NCI-H82 (cell line): ENCODE data around the gene TMCO5A.
"Not testable (repeated sequence)": the region's sequence is repeated elsewhere in the genome, so short reads cannot be mapped to it uniquely, and the experiment has no call there.

Experiments
- DNase-seq: peaks from one replicate; lab custom pipeline; 2025; lab: John Stamatoyannopoulos, UW

The TMCO5A gene

GRCh38 chr15:37934340-37934739, at the start of gene TMCO5A:
Gene TMCO5A, plus strand, starts transcription at chr15:37934640. Its CDS starts 1,684 bp downstream, at chr15:37936324.
- no peak for DNase-seq

DNA sequence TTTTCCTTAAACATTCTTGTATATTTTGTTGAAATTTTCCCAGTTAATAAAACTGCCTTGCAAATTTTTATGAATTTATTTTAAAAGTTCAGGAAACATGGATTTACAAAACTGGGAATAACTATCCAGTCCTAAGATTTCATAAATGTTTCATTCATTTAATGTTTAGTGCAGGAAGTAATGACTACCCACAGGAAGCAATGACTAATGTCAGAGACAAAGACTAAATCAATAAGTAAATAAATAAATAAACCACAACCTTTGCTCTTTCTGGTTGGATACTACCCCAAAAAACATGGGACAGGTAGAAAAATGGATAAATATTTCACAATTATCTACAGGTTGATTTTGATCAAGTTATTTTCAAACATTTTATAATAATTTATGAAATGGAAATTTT, 48.8 kb upstream of the TMCO5A start:
- no peak for DNase-seq

GRCh38 chr15:37888356-37888755, 46.1 kb upstream of the TMCO5A start:
- DNase-seq, result no peak

DNA sequence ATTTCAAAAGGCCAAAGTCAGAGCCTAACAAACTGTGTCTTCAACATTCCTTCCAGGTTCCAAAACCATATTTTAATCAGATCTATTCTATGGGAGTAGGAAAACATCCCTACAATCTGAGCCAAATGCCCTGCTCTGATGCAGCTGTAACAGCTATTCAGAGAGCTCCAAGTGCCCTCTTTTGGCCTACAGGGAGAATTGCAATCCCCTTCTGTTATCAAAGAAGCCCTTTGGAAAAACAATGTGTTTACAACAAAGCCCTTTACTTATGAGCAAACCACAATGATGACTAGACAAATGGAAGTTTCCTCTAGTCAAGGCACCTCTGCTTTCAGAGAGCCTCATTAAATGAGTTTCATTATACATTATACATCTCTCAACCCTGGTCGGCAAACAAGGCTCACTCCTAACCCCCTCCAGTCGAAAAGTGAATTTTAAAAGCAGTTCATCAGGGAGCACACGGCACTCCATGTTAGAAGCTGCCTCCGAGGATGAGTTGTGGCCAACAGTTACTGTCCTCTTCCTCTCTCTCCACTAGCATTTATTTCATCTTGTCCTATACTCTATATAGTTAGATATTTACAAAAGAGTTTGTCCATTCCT, 42.6 kb upstream of the TMCO5A start:
- peak; percentile 78 for DNase-seq

DNA sequence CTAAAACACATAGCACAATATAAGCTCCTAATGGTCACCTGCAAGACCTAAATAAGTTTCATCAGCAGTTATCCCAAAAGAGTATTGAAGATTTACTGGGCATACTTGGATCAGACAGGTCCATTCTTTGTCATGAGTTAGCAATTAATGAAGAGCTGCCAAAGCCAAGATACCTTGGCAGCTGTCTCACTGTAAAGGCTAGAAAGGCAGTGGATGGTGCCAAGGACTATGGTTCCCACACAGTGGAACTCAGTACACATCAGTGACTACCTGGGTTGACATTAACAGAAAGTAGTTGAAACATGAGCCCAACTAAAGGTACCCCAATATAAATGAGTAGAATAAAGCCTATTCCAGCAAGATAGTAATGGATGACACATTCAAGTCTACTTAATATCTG, 41.1 kb upstream of the TMCO5A start:
- no peak for DNase-seq

DNA sequence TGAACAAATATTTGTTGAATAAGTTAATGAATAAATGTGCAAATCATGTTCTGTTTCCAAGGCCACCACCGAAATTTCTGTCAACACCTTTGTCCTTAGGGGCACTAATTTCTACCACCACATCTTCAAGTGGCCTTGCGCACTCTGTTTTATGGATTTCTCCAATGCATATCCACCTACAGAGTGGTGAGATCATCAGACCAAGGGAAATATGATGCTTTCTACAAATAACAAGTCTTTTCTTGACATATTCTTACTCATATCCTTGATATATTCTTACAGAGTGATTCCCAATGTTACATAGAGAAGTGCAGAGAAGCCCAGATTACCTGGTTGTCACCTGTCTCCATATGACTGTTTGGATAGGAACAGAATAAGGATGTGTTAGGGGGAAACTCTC, 36.1 kb upstream of the TMCO5A start:
- DNase-seq, result no peak

DNA sequence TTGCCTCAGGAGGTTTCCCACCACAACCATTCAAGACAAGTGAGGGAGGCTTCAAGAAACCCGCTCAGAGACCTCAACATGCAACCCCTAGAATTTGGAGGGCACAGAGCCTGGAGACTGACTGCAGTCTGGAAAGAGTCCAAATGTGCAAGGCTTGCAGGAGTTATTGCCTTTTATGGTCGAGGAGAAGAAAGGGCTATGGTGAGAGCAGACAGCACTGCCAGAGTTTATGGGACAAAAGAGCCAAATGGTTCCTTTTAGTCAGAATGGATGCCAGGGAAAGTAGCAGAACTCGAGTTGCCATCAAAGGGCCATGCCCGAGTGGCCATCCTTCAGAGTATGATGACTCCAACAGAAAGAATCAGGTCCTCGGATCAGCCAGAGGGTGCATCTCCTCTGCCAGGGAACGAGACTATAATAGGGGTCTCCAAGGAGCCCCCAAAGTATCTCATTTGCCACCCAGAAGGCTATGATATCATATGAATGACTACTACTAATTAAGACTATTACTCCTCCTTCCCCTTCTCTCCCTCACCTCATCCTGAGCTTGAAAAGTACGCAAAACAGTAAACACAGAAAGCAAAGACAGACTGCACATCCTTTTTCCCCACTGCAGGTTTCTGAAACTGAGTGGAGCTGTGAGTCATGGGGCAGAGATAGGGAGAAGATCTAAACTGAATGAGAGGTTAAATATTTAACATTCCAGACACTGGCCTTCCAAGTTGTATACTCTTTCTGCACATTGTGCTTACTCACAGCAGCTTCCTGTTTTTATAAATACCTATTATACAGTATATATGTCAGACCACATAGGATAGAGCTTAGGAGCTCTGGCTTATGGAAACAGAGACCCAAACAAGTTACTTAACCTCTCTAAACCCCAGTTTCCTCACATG, 33.9 kb upstream of the TMCO5A start:
- no peak for DNase-seq

DNA sequence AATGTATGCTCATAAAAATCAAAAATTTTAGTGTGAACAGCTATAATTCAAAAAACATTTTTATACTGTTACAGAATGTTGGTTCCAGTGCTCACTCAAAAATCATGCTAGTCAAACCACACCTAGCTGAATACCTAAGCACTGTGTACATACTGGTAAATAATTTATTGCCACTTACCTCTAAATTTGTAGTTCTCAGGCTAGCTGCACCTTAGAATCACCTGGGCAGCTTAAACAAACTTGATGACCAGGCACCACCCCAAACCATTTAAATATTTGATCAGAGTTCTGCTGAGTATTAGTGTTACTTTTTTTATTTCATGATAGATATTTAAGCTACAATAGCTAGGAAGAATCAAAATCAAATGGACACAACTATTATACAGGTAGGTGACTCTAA, 32.3 kb upstream of the TMCO5A start:
- no peak for DNase-seq

GRCh38 chr15:37903919-37904625, 30.4 kb upstream of the TMCO5A start:
- no peak for DNase-seq

GRCh38 chr15:37907136-37907535, 27.3 kb upstream of the TMCO5A start:
- DNase-seq, result no peak

DNA sequence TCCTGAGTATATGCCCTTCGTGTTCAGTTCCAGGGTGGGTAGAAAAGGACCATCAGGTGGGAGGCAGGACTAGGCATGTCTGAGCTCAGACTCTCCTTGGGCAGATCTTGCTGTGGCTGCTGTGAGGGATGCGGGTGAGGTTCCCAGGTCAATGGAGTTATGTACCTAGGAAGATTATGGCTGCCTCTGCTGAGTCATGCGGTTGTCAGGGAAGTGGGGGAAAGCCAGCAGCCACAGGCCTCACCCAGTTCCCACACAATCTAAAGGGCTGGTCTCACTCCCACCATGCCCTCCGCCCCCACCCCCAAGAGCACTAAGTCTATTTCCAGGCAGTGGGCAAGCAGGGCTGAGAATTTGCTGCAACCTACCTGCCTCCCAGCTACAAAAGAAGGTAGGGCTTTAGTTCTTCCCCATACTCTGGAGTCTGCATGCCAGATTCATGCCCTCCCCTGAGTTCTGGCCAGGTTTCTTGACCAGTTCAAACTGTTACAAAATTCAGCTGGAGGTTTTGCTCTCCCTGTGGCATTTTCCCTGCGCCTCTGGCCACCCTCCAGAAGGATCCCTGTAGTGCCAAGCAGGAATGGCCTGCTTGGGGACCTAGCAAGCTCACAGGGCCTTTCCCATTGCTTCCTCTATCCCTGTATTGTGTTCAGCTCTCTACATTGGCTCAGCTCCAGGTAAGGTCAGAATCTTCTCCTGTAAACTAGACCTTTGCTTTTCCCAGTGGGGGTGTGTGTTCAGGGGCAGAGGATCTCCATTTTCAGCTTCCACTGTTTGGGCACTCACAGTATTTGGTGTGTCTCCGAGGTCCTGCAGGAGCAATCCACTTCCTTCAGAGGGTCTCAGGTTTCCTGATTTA, 12.7 kb upstream of the TMCO5A start:
- no peak for DNase-seq

DNA sequence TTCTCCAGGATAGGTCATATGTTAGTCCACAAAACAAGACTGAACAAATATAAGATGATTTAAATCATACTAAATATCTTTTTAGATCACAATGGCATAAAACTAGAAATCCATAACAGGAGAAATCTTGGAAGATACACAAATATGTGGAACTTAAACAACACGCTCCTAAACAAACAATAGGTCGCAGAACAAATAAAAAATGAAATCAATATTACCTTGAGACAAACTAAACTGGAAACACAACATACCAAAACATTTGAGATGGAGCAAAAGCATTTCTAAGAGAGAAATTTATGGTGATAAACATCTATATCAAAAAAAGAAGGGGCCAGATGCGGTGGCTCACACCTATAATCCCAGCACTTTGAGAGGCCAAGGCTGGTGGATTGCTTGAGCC, 8.3 kb upstream of the TMCO5A start:
- no peak for DNase-seq

DNA sequence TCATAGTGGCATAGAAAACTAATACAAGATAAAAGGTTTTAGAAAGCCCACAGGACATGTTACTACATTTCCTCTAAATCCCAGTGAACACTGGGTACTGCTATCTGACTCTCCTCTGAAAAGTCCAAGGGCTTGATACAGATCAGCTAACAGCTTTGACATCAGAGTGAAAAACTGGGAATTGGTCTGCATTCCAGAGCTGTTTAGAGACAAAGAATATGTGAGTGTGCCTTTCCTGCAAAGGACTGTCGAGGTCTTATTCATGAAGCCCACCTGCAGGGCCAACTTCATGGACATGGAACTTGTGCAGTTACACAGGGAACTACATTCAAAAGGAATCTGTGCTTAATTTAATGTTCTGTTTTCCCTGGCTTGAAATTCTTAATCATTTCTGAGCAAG, 5.2 kb upstream of the TMCO5A start:
- DNase-seq, result no peak

DNA sequence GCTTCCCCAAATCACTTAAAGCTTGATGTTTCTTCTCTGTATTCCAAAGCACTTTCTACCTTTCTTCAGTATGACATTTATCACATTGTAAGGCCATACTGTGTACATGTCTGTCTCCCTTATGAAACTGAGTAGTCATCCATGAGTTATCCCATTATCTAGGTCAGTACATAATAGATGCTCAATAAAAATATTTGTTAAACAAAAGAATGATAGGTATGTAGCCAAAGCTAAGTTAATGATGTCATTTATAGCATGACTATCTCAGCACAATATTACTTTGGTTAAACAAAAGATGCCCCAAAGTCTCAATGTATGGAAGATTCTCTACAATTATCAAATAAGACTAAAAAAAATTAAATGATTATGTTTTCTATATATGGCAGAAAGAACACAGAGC, 3.1 kb upstream of the TMCO5A start:
- DNase-seq, result no peak

DNA sequence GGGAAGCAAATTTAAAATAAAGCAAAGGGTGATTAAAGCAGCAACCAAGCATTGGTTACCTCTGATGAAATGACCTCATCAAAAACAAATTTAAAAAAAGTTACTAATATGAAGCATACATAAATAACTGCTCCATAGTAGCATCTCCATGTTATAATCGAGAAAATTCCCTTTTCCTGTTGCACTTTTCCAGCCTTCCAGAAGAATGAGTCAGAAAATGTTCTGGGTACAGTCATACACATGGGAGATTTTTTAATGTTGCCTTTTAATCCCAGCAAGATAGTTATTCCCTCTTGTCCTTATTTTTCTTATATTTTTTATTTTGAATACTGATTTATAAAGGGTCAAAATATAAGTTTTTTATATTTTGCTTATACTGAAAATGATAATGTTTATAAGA, 2.6 kb upstream of the TMCO5A start:
- no peak for DNase-seq

- DNase-seq, result no peak
These were observed 1.9 kb upstream of the TMCO5A start for GRCh38 chr15:37932549-37932948.

DNA sequence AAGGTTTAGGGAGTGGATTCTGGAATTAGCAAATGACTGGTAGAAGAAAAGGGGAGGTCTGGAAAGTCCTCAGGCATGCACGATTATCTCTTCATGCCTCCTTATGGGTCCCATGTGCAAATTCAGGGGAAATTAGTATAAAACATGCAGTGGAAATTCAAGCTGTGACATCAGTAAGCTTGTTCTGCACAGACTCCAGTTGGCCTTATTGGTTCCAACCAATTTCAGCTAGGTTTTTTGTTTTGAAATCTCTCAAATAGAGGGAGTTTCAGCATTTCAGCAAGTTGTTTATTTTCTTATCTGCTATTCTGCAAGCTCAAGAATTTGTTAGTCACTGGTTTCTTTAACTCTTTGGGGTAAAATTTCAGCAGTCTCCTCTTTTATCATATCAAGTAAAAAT, 774 bp upstream of the TMCO5A start:
- no peak for DNase-seq

DNA sequence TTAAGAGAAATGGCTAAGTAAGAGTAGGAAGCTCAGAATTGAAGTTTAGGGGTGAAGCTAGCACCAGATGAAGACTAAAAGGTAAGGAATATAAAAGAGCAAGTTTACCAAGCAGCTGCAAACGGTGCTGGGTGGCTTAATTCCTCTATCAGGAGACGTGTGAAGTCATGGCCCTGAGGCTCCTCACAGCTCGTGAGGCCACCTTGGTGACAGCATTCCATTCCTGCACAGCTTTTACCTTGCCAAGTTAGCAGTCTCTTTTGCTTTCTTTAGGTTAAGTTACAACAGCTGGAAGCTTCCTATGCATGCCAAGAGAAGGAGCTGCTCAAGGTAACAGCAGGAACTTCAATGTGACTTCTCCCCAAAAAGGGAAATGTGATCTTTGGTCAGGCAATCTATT, 6.4 kb downstream of the TMCO5A start:
- DNase-seq, result no peak

DNA sequence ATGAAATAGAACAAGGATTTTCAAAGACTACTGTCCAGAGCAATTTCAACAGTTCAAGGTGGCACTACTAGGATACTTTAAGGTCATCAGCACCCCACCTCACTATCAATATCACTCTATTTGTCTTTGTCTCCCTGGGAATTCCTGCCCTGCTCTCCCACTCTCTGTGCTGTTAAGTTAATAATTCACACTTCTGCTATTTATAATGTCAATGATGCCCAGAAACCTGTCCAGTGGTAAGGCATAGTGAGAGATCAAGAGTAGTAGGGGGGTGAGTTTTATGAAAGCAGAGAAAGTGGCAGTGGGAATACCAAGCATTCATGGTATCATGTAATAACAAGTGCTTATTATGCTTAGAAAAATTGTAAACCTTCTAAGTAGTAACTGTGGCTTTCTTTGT, 7.3 kb downstream of the TMCO5A start:
- no peak for DNase-seq

DNA sequence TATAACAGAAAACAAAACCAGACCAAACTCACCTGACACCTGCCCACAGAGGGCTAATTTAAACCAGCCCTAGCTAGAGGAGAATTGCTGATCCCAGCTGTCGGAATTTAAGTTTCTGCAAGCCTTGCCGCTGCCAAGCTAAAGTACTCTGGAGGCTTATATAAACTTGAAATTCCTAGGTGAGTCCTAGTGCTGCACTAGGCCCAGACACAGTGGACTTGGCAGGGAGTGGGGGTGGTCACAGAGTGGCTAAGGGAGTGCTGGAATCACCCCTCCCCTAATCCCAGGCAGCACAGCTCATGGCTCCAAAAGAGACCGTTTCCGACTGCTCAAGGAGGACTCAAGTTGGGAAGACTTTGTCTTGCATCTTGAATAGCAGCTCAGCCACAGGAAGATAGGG, 17.6 kb downstream of the TMCO5A start:
- no peak for DNase-seq

DNA sequence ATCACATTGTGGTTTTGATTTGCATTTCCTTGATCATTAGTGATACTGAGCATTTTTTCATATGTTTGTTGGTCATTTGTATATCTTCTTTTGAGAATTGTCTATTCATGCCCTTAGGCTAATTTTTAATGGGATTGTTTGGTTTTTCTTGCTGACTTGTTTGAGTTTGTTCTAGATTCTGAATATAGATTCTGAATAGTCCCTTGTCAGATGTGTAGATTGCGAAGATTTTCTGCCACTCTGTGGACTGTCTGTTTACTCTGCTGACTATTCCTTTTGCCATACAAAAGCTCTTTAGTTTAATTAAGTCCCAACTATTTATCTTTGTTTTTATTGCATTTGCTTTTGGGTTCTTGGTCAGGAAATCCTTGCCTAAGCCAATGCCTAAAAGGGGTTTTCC, 26.3 kb downstream of the TMCO5A start:
- not testable (repeated sequence) for DNase-seq

DNA sequence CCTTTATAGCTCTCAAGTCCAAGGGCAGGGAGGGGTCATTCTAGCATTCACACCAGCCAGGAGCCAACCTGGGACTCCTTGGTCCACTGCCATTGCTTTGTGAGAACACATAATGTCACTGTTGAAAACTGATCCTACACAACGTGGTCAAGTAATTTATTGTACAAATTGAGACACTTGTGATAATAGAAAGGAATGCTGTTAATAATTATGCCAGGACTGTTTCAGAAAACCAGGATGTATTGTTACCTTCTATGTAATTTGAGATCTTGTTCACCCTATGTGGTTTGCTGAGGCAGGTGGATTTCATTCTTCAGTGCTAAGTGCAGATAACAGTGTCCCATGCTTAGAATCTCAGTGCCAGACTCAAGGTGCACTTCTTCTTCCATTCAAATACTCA, 33.3 kb downstream of the TMCO5A start:
- no peak for DNase-seq
